A549 (cell line): ENCODE results near the gene TOP2A. TPM values are rescaled to one million over a fixed set of nuclear protein-coding genes. Genes with fewer than 3 reads are reported as not detected.

Source experiments
- ATAC-seq, 2 experiments: fragments of 200-7000 bp in 1 of 2; fragments of >200 bp in 1 of 2; cut with Nextera tagmentation in 1 of 2; cut with Tn5 transposase in 1 of 2; 3 replicates each; pipeline versions ENCODE4 v1.8.0 to v1.9.1; 2018 to 2020; ENCODE audit warnings: mild to moderate bottlenecking in 1 of 2, moderate library complexity in 1 of 2
- CTCF ChIA-PET: fragments of 300-600 bp; sonication (Branson Sonifier 250); formaldehyde crosslinking; extraction: SDS; loops from one replicate; lab custom pipeline; 2021; ENCODE audit warnings: antibody characterized with exemption, inconsistent platforms; lab: Yijun Ruan, JAX
- POLR2A ChIA-PET: fragments of 350-600 bp; formaldehyde crosslinking; extraction: SDS; loops from one replicate; lab custom pipeline; 2021; ENCODE audit warnings: antibody characterized with exemption, inconsistent platforms; lab: Yijun Ruan, JAX
- DNase-seq, 2 experiments: peaks; one replicate each; pipeline versions ENCODE4 v3.0.0 to v3.0.0-alpha.2; 2011 to 2016; ENCODE audit warnings: low read depth in 1 of 2, low spot score in 1 of 2
- FAIRE-seq: peaks from 2 replicates; lab custom pipeline; 2011; peaks lifted over from hg19 to GRCh38; lab: Jason Lieb, UNC
- H3K27ac ChIP-seq, 2 experiments: fragments of >200 bp; sonication (Bioruptor Twin); formaldehyde crosslinking; 3 replicates each; pipeline ENCODE4 v1.5.1; 2016 to 2017
- H3K4me1 ChIP-seq: fragments of >200 bp; sonication (Bioruptor Twin); formaldehyde crosslinking; 3 replicates; pipeline ENCODE4 v1.6.1; 2016
- H3K4me2 ChIP-seq: fragments of >200 bp; sonication (Bioruptor Twin); formaldehyde crosslinking; 3 replicates; pipeline ENCODE4 v1.6.1; 2016
- H3K4me3 ChIP-seq: fragments of >200 bp; sonication (Bioruptor Twin); formaldehyde crosslinking; 3 replicates; pipeline ENCODE4 v1.5.1; 2016
- H3K9me3 ChIP-seq: fragments of >200 bp; sonication (Bioruptor Twin); formaldehyde crosslinking; 3 replicates; pipeline ENCODE4 v1.6.1; 2016
- CBX2 ChIP-seq: fragments of 200-600 bp; sonication (generic); IDR thresholded peaks from 2 replicates; pipeline ENCODE4 v1.6.1; 2016; ENCODE audit warnings: low read depth, mild to moderate bottlenecking, borderline replicate concordance
- CEBPB ChIP-seq, 2 experiments: fragments of >200 bp in 1 of 2; sonication (Bioruptor Twin) in 1 of 2; formaldehyde crosslinking in 1 of 2; IDR thresholded peaks; 2 replicates each; pipeline ENCODE4 v1.6.1; 2012 to 2016
- E2F6 ChIP-seq: IDR thresholded peaks from 2 replicates; pipeline ENCODE4 v1.6.1; 2012; ENCODE audit warnings: low read depth, borderline replicate concordance
- FOSB ChIP-seq: fragments of 250-450 bp; sonication (Bioruptor Pico); IDR thresholded peaks from 2 replicates; pipeline ENCODE4 v1.5.0; 2020; ENCODE audit warnings: mild to moderate bottlenecking, moderate library complexity
- HMGXB4 ChIP-seq: fragments of 250-450 bp; sonication (Bioruptor Pico); IDR thresholded peaks from 2 replicates; pipeline ENCODE4 v1.5.0; 2021; ENCODE audit warnings: mild to moderate bottlenecking, moderate library complexity, borderline replicate concordance
- HOXA7 ChIP-seq: fragments of 250-450 bp; sonication (Bioruptor Pico); IDR thresholded peaks from 2 replicates; pipeline ENCODE4 v1.5.0; 2020; ENCODE audit warnings: mild to moderate bottlenecking, moderate library complexity
- HOXB13 ChIP-seq: fragments of 250-450 bp; sonication (Bioruptor Pico); IDR thresholded peaks from 2 replicates; pipeline ENCODE4 v1.5.0; 2020; ENCODE audit warnings: low read depth, mild to moderate bottlenecking, moderate library complexity
- HOXB5 ChIP-seq: fragments of 250-450 bp; sonication (Bioruptor Pico); IDR thresholded peaks from 2 replicates; pipeline ENCODE4 v1.5.0; 2020; ENCODE audit warnings: mild to moderate bottlenecking, moderate library complexity
- JUN ChIP-seq, 2 experiments: fragments of >200 bp; sonication (Bioruptor Twin); formaldehyde crosslinking; IDR thresholded peaks; 2 replicates in 1 of 2; 3 replicates in 1 of 2; pipeline ENCODE4 v1.6.1; 2016 to 2017
- JUNB ChIP-seq: fragments of >200 bp; sonication (Bioruptor Twin); formaldehyde crosslinking; IDR thresholded peaks from 2 replicates; pipeline ENCODE4 v1.6.1; 2016
- MAZ ChIP-seq: fragments of 150-350 bp; IDR thresholded peaks from 2 replicates; pipeline ENCODE4 v1.6.1; 2014; ENCODE audit warnings: antibody characterized with exemption, low read depth, low read length, borderline replicate concordance
- MYC ChIP-seq: IDR thresholded peaks from 2 replicates; pipeline ENCODE4 v1.6.1; 2012; ENCODE audit warnings: mild to moderate bottlenecking, inconsistent platforms, low read length, improper control_type of control experiment, borderline replicate concordance
- NFE2L2 ChIP-seq: fragments of 150-350 bp; conservative IDR thresholded peaks from 2 replicates; pipeline ENCODE4 v1.6.1; 2014; ENCODE audit warnings: low read length
- NR3C1 ChIP-seq: fragments of >200 bp; sonication (Bioruptor Twin); formaldehyde crosslinking; IDR thresholded peaks from 3 replicates; pipeline ENCODE4 v1.6.1; 2017
- POLR2A ChIP-seq: IDR thresholded peaks from 2 replicates; pipeline ENCODE4 v1.6.1; 2012; ENCODE audit warnings: mild to moderate bottlenecking, low read length
- POLR2AphosphoS2 ChIP-seq: conservative IDR thresholded peaks from 2 replicates; pipeline ENCODE4 v1.6.1; 2012; ENCODE audit warnings: low read length, improper control_type of control experiment, inconsistent platforms
- RAD21 ChIP-seq, 2 experiments: fragments of >200 bp in 1 of 2; sonication (Bioruptor Twin) in 1 of 2; formaldehyde crosslinking in 1 of 2; IDR thresholded peaks in 1 of 2; conservative IDR thresholded peaks in 1 of 2; 2 replicates in 1 of 2; 3 replicates in 1 of 2; pipeline ENCODE4 v1.6.1; 2012 to 2018; ENCODE audit warnings: inconsistent platforms in 1 of 2
- RCOR1 ChIP-seq: fragments of 150-350 bp; IDR thresholded peaks from 2 replicates; pipeline ENCODE4 v1.6.1; 2014; ENCODE audit warnings: antibody characterized with exemption, low read length, low read depth
- REST ChIP-seq: fragments of 200-600 bp; sonication (generic); IDR thresholded peaks from 2 replicates; pipeline ENCODE4 v1.6.1; 2016; ENCODE audit warnings: antibody characterized with exemption, mild to moderate bottlenecking, moderate library complexity
- USF2 ChIP-seq: fragments of 450-650 bp; IDR thresholded peaks from 2 replicates; pipeline ENCODE4 v1.6.1; 2014; ENCODE audit warnings: antibody characterized with exemption
- ZC3H11A ChIP-seq: fragments of 450-650 bp; IDR thresholded peaks from 2 replicates; pipeline ENCODE4 v1.6.1; 2014; ENCODE audit warnings: antibody characterized with exemption, mild to moderate bottlenecking
- WGBS: methylation state at CpG from one replicate; pipeline ENCODE4 v1.1.6; 2017; ENCODE audit errors: missing lambda C conversion rate; 5-methylcytosine and 5-hydroxymethylcytosine counted together
- polyA plus RNA-seq, 4 experiments: library from polyadenylated mRNA; depleted of rRNA in 3 of 4; stranded (reverse); fragments of >200 nt; fragmentation: RNase III in 1 of 4; extraction: RNeasy Plus Mini Kit Qiagen cat#74134 plus additional on column Dnase treatment in 1 of 4; gene quantifications; 2 replicates in 3 of 4; 3 replicates in 1 of 4; pipeline ENCODE4 v1.2.3, GENCODE V29; 2011 to 2017
- TF ChIP-seq, protein P1 (sequence below): IDR thresholded peaks from 2 replicates; pipeline ENCODE4 v1.6.1; 2012
- TF ChIP-seq, protein P2 (sequence below): fragments of >200 bp; sonication (Bioruptor Twin); formaldehyde crosslinking; IDR thresholded peaks from 3 replicates; pipeline ENCODE4 v1.6.1; 2016

The TOP2A gene
- polyA plus RNA-seq, 2 of the 4 experiments (the other 2 are of a cell fraction): 226 to 416 TPM

- TF ChIP-seq REST (0 out of 2 replicates have a peak, but pooled peaks have one; percentile 4), RAD21 (conservative IDR thresholded peaks at IDR 0.05 in 1 of 2, IDR thresholded peaks at IDR 0.05 in 1 of 2) (no peak; a peak in 2 of 5 replicates), CEBPB (IDR thresholded peaks at IDR 0.05) (peak in 1 of 2 experiments; percentile 3; a peak in 1 of 4 replicates), HOXA7 (CRISPR knock-in tag) (0 out of 2 replicates have a peak, but pooled peaks have one; percentile 5), HOXB5 (CRISPR knock-in tag) (0 out of 2 replicates have a peak, but pooled peaks have one; percentile 51)
- TF ChIP-seq, protein P1, sequence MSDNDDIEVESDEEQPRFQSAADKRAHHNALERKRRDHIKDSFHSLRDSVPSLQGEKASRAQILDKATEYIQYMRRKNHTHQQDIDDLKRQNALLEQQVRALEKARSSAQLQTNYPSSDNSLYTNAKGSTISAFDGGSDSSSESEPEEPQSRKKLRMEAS: no peak
- TF ChIP-seq, all 56 proteins: peak for 13
These were observed 44.8 kb upstream of the TOP2A start (continued) for GRCh38 chr17:40462343-40463121.

DNA sequence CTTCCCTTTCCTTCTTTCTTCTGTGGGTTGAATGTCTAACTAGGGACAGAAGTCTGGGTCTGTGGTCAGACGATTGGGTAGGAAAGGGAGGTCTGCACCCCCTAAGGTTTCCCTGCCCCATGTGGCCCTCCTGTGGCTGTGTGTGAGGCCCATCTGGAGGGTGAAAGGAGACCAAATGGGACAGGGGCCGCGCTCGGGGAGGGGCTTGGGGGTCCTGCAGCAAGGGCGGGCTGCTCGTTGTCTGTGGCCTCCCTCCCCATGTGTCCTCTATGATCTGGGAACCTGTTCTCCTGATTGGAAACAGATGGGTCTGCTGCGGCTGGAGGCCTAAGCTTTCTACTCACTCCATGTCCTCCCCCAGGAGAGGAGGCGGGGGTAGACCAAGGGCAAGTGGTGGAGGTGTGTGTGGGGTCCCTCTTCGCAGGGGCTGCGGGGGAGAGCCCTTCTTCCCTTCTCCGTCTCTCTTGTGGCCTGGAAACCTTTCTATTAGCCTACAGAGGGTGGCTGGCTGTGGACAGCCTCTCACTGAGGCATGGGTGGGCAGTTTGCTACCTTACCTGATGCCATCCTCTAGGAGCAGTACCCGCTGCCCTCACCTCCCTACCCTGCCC, 44.1 kb upstream of the TOP2A start:
- Histone ChIP-seq H3K27ac (peak overlapping the region; percentile 71 to 90), H3K9me3 (no peaks in the 10 kb centered on the region), H3K4me3 (no peak overlapping the region), H3K4me1 (peaks cover 72% of the 10 kb centered on the region), H3K4me2 (peak overlapping the region; percentile 62)
- 69% methylated on average over 12 of the region's 12 CpGs for WGBS
- POLR2A ChIA-PET: interaction anchor here (0.5 to 12.0 kb wide), 15 partner anchors 10 to 349 kb away, joined by 3 to 177 read pairs (median 6); partner anchors contain the start of gene IGFBP4
- DNase-seq: peak in 1 of 2 experiments; percentile 66
- peak; percentile 2 to 6; a peak in 4 of 6 replicates for ATAC-seq
- CTCF ChIA-PET: interaction anchor here (1.2 to 37.5 kb wide), 7 partner anchors 12 to 69 kb away, joined by 3 to 822 read pairs (median 25); partner anchors contain the start of gene IGFBP4
- no peak for FAIRE-seq
- TF ChIP-seq REST (no peak), NR3C1 (no peak), ZC3H11A (no peak), HMGXB4 (CRISPR knock-in tag) (no peak), POLR2AphosphoS2 (peak; percentile 88; the same call in 1 of the 2 replicates), NFE2L2 (no peak), RCOR1 (no peak), E2F6 (peak; percentile 6; the same call in 1 of the 2 replicates), JUNB (no peak), USF2 (no peak), MAZ (no peak), FOSB (CRISPR knock-in tag) (no peak; the same call in 1 of the 2 replicates), JUN (IDR thresholded peaks at IDR 0.05) (no peak), CBX2 (no peak), POLR2A (0 out of 2 replicates have a peak, but pooled peaks have one; percentile 4), MYC (no peak), HOXB13 (no peak)
- TF ChIP-seq, protein P2, sequence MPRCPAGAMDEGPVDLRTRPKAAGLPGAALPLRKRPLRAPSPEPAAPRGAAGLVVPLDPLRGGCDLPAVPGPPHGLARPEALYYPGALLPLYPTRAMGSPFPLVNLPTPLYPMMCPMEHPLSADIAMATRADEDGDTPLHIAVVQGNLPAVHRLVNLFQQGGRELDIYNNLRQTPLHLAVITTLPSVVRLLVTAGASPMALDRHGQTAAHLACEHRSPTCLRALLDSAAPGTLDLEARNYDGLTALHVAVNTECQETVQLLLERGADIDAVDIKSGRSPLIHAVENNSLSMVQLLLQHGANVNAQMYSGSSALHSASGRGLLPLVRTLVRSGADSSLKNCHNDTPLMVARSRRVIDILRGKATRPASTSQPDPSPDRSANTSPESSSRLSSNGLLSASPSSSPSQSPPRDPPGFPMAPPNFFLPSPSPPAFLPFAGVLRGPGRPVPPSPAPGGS: no peak
